Umbilical cord (tissue), 2 donors: Measurements from ENCODE around the gene RRP9. TPM values are rescaled to one million over a fixed set of nuclear protein-coding genes. Genes with fewer than 3 reads are reported as not detected.

Experiments used
- DNase-seq: peaks from one replicate; pipeline ENCODE4 v3.0.0-alpha.2; 2015; ENCODE audit warnings: low spot score
- total RNA-seq: library from RNA; depleted of rRNA; stranded (reverse); fragments of >200 nt; gene quantifications from one replicate; pipeline ENCODE4 v1.2.3, GENCODE V29; 2014; ENCODE audit warnings: low replicate concordance; ENCODE audit not compliant: insufficient read depth

RRP9 gene
- total RNA-seq, 1 donor from 2014 or later: 20.9 TPM

GRCh38 chr3:51970606-51971300 lies 29.0 kb upstream of the RRP9 start:
- DNase-seq: no peak

GRCh38 chr3:51969841-51970240 lies 28.1 kb upstream of the RRP9 start:
- DNase-seq: no peak

GRCh38 chr3:51968883-51969678 lies 27.4 kb upstream of the RRP9 start:
- DNase-seq: no peak

- DNase-seq: peak; percentile 36
Observed at GRCh38 chr3:51968170-51968775, 26.6 kb upstream of the RRP9 start.

- DNase-seq: peak; percentile 52
Observed at GRCh38 chr3:51967384-51968169, 25.9 kb upstream of the RRP9 start, which contains the start of gene PCBP4. Gene PCBP4, minus strand, starts transcription at chr3:51967454. Its CDS starts 6,214 bp downstream, at chr3:51961240.

- no peak for DNase-seq
Observed at GRCh38 chr3:51966922-51967383, 25.2 kb upstream of the RRP9 start.

- DNase-seq: no peak
Observed at GRCh38 chr3:51966486-51966885, 24.8 kb upstream of the RRP9 start.

- DNase-seq: no peak
Observed at GRCh38 chr3:51966016-51966415, 24.3 kb upstream of the RRP9 start.

- DNase-seq: no peak
Observed at GRCh38 chr3:51964521-51964920, 22.8 kb upstream of the RRP9 start.

GRCh38 chr3:51963951-51964451 lies 22.3 kb upstream of the RRP9 start:
- no peak for DNase-seq

GRCh38 chr3:51962854-51963530 lies 21.3 kb upstream of the RRP9 start:
- DNase-seq: peak; percentile 78

GRCh38 chr3:51961602-51962569 lies 20.2 kb upstream of the RRP9 start:
- no peak for DNase-seq

- DNase-seq: no peak
Observed at GRCh38 chr3:51961011-51961410, 19.3 kb upstream of the RRP9 start.

- DNase-seq: no peak
Observed at GRCh38 chr3:51960386-51960785, 18.7 kb upstream of the RRP9 start.

- no peak for DNase-seq
Observed at GRCh38 chr3:51959651-51960050, 17.9 kb upstream of the RRP9 start.

GRCh38 chr3:51958603-51959521 lies 17.2 kb upstream of the RRP9 start:
- no peak for DNase-seq

GRCh38 chr3:51957520-51958205 lies 16.0 kb upstream of the RRP9 start:
- no peak for DNase-seq
